ENCODE data around the gene LBH. TPM values are rescaled to one million over a fixed set of nuclear protein-coding genes. Genes with fewer than 3 reads are reported as not detected.

LBH gene
- total RNA-seq, 1 donor from 2014 or later: 83.7 TPM

- Histone ChIP-seq H3K27me3 (ENCODE audit: control insufficient read depth, insufficient read depth, low read length) (no peaks in the 10 kb centered on the region), H3K4me3 (ENCODE audit: low read depth, low read length) (no peak overlapping the region), H3K36me3 (ENCODE audit: control insufficient read depth, insufficient read depth, low read length) (peaks cover 2% of the 10 kb centered on the region)
- no peak for DNase-seq (ENCODE audit: low read depth)
- TF ChIP-seq, protein P1, sequence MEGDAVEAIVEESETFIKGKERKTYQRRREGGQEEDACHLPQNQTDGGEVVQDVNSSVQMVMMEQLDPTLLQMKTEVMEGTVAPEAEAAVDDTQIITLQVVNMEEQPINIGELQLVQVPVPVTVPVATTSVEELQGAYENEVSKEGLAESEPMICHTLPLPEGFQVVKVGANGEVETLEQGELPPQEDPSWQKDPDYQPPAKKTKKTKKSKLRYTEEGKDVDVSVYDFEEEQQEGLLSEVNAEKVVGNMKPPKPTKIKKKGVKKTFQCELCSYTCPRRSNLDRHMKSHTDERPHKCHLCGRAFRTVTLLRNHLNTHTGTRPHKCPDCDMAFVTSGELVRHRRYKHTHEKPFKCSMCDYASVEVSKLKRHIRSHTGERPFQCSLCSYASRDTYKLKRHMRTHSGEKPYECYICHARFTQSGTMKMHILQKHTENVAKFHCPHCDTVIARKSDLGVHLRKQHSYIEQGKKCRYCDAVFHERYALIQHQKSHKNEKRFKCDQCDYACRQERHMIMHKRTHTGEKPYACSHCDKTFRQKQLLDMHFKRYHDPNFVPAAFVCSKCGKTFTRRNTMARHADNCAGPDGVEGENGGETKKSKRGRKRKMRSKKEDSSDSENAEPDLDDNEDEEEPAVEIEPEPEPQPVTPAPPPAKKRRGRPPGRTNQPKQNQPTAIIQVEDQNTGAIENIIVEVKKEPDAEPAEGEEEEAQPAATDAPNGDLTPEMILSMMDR (IDR thresholded peaks at IDR 0.05; ENCODE audit: insufficient read depth, low read length, poor library complexity, severe bottlenecking): no peak
Observed at GRCh38 chr2:30259827-30260679, 28.7 kb downstream of the LBH start.

- TF ChIP-seq, protein P1 (IDR thresholded peaks at IDR 0.05; ENCODE audit: insufficient read depth, low read length, poor library complexity, severe bottlenecking): no peak
- Histone ChIP-seq H3K4me3 (ENCODE audit: low read depth, low read length) (no peak overlapping the region), H3K36me3 (ENCODE audit: control insufficient read depth, insufficient read depth, low read length) (peaks cover 2% of the 10 kb centered on the region), H3K27me3 (ENCODE audit: control insufficient read depth, insufficient read depth, low read length) (no peaks in the 10 kb centered on the region)
- DNase-seq (ENCODE audit: low read depth): no peak
Observed at GRCh38 chr2:30260941-30261340, 29.6 kb downstream of the LBH start.

DNA sequence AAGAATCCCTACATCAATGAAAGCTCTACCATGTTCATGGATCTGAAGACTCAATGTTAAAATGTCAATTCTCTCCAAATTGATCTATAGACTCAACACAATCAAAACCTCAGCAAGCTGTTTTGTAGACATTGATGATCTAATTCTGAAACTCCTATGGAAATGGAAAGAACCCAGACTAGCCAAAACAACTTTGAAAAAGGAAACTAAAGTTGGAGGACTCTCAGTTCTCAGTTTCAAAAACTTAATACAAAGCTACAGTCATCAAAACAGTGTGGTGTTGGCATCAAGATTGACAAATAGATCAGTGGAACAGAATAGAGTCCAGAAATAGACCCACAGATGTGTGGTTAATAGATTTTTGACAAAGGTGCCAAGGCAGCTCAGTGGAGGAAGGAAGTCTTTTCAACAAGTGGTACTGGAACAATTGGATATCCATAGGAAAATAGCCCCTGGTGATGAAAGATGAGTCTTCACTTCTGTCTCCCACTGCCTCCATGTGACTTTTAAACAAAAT lies 30.4 kb downstream of the LBH start:
- Histone ChIP-seq H3K36me3 (ENCODE audit: control insufficient read depth, insufficient read depth, low read length) (peaks cover 2% of the 10 kb centered on the region), H3K27me3 (ENCODE audit: control insufficient read depth, insufficient read depth, low read length) (no peaks in the 10 kb centered on the region), H3K4me3 (ENCODE audit: low read depth, low read length) (no peak overlapping the region)
- TF ChIP-seq, protein P1 (IDR thresholded peaks at IDR 0.05; ENCODE audit: insufficient read depth, low read length, poor library complexity, severe bottlenecking): no peak
- DNase-seq (ENCODE audit: low read depth): no peak

DNA sequence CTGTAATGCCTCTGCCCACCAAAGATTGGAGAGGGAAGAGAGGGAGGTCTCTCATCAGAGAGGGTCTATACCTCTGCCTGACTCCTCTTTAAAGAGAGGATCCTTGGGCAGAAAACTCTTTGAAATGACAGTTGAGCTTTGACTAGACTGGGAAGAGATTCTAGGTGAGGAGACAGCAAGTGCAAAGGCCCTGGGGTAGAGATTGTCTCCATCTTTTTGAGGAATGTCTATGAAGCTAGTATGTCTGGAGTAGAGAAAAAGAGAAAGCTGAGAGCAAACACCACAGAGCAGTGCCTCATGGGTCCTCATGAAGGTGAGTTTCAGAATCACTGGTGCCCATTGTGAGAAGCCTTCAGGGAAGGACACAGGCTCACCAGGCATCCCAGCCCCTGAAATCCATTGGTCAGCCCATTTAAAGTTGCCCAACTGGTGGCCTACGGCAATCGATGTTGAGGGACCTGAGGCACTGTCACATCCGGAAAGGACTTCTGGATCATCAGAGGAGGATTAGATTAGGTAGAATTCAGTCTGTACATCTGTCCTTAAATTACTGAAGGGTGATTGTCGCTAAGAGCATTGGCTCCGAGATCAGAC lies 31.5 kb downstream of the LBH start:
- Histone ChIP-seq H3K4me3 (ENCODE audit: low read depth, low read length) (no peak overlapping the region), H3K36me3 (ENCODE audit: control insufficient read depth, insufficient read depth, low read length) (peaks cover 2% of the 10 kb centered on the region), H3K27me3 (ENCODE audit: control insufficient read depth, insufficient read depth, low read length) (no peaks in the 10 kb centered on the region)
- no peak for DNase-seq (ENCODE audit: low read depth)
- TF ChIP-seq, protein P1 (IDR thresholded peaks at IDR 0.05; ENCODE audit: insufficient read depth, low read length, poor library complexity, severe bottlenecking): no peak

- H3K4me3 ChIP-seq (ENCODE audit: low read depth, low read length): no peak overlapping the region
- H3K36me3 ChIP-seq (ENCODE audit: control insufficient read depth, insufficient read depth, low read length): no peaks in the 10 kb centered on the region
- TF ChIP-seq, protein P1 (IDR thresholded peaks at IDR 0.05; ENCODE audit: insufficient read depth, low read length, poor library complexity, severe bottlenecking): no peak
- no peaks in the 10 kb centered on the region for H3K27me3 ChIP-seq (ENCODE audit: control insufficient read depth, insufficient read depth, low read length)
- no peak for DNase-seq (ENCODE audit: low read depth)
Observed at GRCh38 chr2:30264274-30264673, 32.9 kb downstream of the LBH start.
